NCI-H345 treated with DMSO at 0.1 percent for 48 hours (cell line): ENCODE measurements around the gene DNASE1.

Experiments used
- DNase-seq: peaks from one replicate; lab custom pipeline; 2025; ENCODE audit not compliant: unreplicated experiment; lab: John Stamatoyannopoulos, UW

Gene DNASE1

GRCh38 chr16:3661922-3662321, 7.4 kb downstream of the DNASE1 start:
- no peak for DNase-seq

- DNase-seq, result no peak
Measured at GRCh38 chr16:3662601-3663000, 8.1 kb downstream of the DNASE1 start.

- DNase-seq, result no peak
Measured at GRCh38 chr16:3664187-3664896, 9.9 kb downstream of the DNASE1 start.

- no peak for DNase-seq
Measured at GRCh38 chr16:3665508-3665907, 11.0 kb downstream of the DNASE1 start.

- DNase-seq, result no peak
Measured at GRCh38 chr16:3668626-3669025, 14.1 kb downstream of the DNASE1 start.

GRCh38 chr16:3669082-3669481, 14.6 kb downstream of the DNASE1 start:
- DNase-seq, result no peak

GRCh38 chr16:3670711-3671110, 16.2 kb downstream of the DNASE1 start:
- no peak for DNase-seq

GRCh38 chr16:3671424-3671823, 16.9 kb downstream of the DNASE1 start:
- no peak for DNase-seq

- no peak for DNase-seq
Measured at GRCh38 chr16:3672571-3673041, 18.1 kb downstream of the DNASE1 start.

GRCh38 chr16:3673201-3673600, 18.7 kb downstream of the DNASE1 start:
- DNase-seq, result no peak

- DNase-seq, result no peak
Measured at GRCh38 chr16:3673676-3674377, 19.3 kb downstream of the DNASE1 start.

- no peak for DNase-seq
Measured at GRCh38 chr16:3674513-3675295, 20.2 kb downstream of the DNASE1 start.

- DNase-seq, result no peak
Measured at GRCh38 chr16:3675601-3676130, 21.2 kb downstream of the DNASE1 start.

- DNase-seq, result no peak
Measured at GRCh38 chr16:3677994-3678393, 23.5 kb downstream of the DNASE1 start.

- no peak for DNase-seq
Measured at GRCh38 chr16:3681206-3681605, 26.7 kb downstream of the DNASE1 start.

GRCh38 chr16:3687021-3687420, 32.5 kb downstream of the DNASE1 start:
- DNase-seq, result no peak

- DNase-seq, result no peak
Measured at GRCh38 chr16:3687792-3688191, 33.3 kb downstream of the DNASE1 start.

- no peak for DNase-seq
Measured at GRCh38 chr16:3689731-3690130, 35.2 kb downstream of the DNASE1 start.

- peak; percentile 69 for DNase-seq
Measured at GRCh38 chr16:3690470-3690928, 36.0 kb downstream of the DNASE1 start.

GRCh38 chr16:3690980-3691720, 36.7 kb downstream of the DNASE1 start:
- DNase-seq, result no peak

GRCh38 chr16:3691761-3692160, 37.3 kb downstream of the DNASE1 start:
- no peak for DNase-seq
